Mesenchymal stem cell (in vitro differentiated cells and primary cell): ENCODE results near the gene SNAPC4.
"Not testable (repeated sequence)": the region's sequence is repeated elsewhere in the genome, so short reads cannot be mapped to it uniquely, and the experiment has no call there.

Source experiments
- DNase-seq: peaks from one replicate; pipeline ENCODE4 v3.0.0-alpha.2; 2013
- H2AFZ ChIP-seq: one replicate; pipeline ENCODE4 v1.6.1; 2013; ENCODE audit warnings: low read depth, mild to moderate bottlenecking, control low read depth, inconsistent platforms, low read length, moderate library complexity
- H2AK5ac ChIP-seq: 2 replicates; pipeline ENCODE4 v1.6.1; 2013; ENCODE audit warnings: low read length, moderate library complexity, mild to moderate bottlenecking, inconsistent platforms; ENCODE audit not compliant: severe bottlenecking
- H2BK120ac ChIP-seq: one replicate; pipeline ENCODE4 v1.6.1; 2013; ENCODE audit warnings: low read depth, mild to moderate bottlenecking, inconsistent platforms, low read length, moderate library complexity
- H2BK12ac ChIP-seq, 2 experiments: one replicate each; pipeline ENCODE4 v1.6.1; 2013; ENCODE audit warnings: inconsistent platforms in 2 of 2, low read length in 2 of 2, mild to moderate bottlenecking in 2 of 2, moderate library complexity in 2 of 2, control low read depth in 1 of 2
- H2BK15ac ChIP-seq: one replicate; pipeline ENCODE4 v1.6.1; 2013; ENCODE audit warnings: mild to moderate bottlenecking, low read depth, inconsistent platforms; ENCODE audit not compliant: poor library complexity, severe bottlenecking
- H2BK5ac ChIP-seq: 2 replicates; pipeline ENCODE4 v1.6.1; 2013; ENCODE audit warnings: low read depth, mild to moderate bottlenecking, low read length, control low read depth, inconsistent platforms; ENCODE audit not compliant: poor library complexity, severe bottlenecking
- H3K14ac ChIP-seq, 2 experiments: one replicate each; pipeline ENCODE4 v1.6.1; 2013; ENCODE audit warnings: inconsistent platforms in 2 of 2, low read length in 2 of 2, control low read depth in 1 of 2, mild to moderate bottlenecking in 1 of 2, moderate library complexity in 1 of 2
- H3K18ac ChIP-seq, 2 experiments: one replicate each; pipeline ENCODE4 v1.6.1; 2013; ENCODE audit warnings: inconsistent platforms in 2 of 2, low read length in 2 of 2, control low read depth in 1 of 2, low read depth in 1 of 2, mild to moderate bottlenecking in 1 of 2
- H3K23ac ChIP-seq, 2 experiments: one replicate each; pipeline ENCODE4 v1.6.1; 2013; ENCODE audit warnings: inconsistent platforms in 2 of 2, low read length in 2 of 2, mild to moderate bottlenecking in 2 of 2, moderate library complexity in 2 of 2, control low read depth in 1 of 2
- H3K27ac ChIP-seq: 2 replicates; pipeline ENCODE4 v1.5.1; 2013; ENCODE audit warnings: mild to moderate bottlenecking, moderate library complexity, low read length, control low read depth, inconsistent platforms; ENCODE audit not compliant: poor library complexity, severe bottlenecking
- H3K27me3 ChIP-seq, 2 experiments: 2 replicates each; pipeline versions ENCODE4 v1.6.1 to v1.7.0; 2013; ENCODE audit warnings: low read length in 2 of 2, mild to moderate bottlenecking in 2 of 2, moderate library complexity in 2 of 2, control low read depth in 1 of 2, inconsistent platforms in 1 of 2; ENCODE audit not compliant: control insufficient read depth in 1 of 2, insufficient read depth in 1 of 2
- H3K36me3 ChIP-seq, 2 experiments: 2 replicates each; pipeline versions ENCODE4 v1.6.1 to v1.7.0; 2013; ENCODE audit warnings: low read length in 2 of 2, control low read depth in 1 of 2, inconsistent platforms in 1 of 2, low read depth in 1 of 2, mild to moderate bottlenecking in 1 of 2; ENCODE audit not compliant: insufficient read depth in 2 of 2, control insufficient read depth in 1 of 2
- H3K4ac ChIP-seq, 2 experiments: one replicate each; pipeline ENCODE4 v1.6.1; 2013; ENCODE audit warnings: inconsistent platforms in 2 of 2, low read length in 2 of 2, mild to moderate bottlenecking in 2 of 2, moderate library complexity in 2 of 2, control low read depth in 1 of 2, low read depth in 1 of 2
- H3K4me1 ChIP-seq: 2 replicates; pipeline ENCODE4 v1.6.1; 2013; ENCODE audit warnings: low read depth, low read length, control low read depth; ENCODE audit not compliant: control insufficient read depth, insufficient read depth
- H3K4me2 ChIP-seq: 2 replicates; pipeline ENCODE4 v1.6.1; 2013; ENCODE audit warnings: low read length, mild to moderate bottlenecking, inconsistent platforms; ENCODE audit not compliant: poor library complexity, severe bottlenecking
- H3K4me3 ChIP-seq, 2 experiments: 2 replicates each; pipeline versions ENCODE4 v1.5.1 to v1.7.0; 2013; ENCODE audit warnings: low read length in 2 of 2, mild to moderate bottlenecking in 2 of 2, control low read depth in 1 of 2, low read depth in 1 of 2; ENCODE audit not compliant: insufficient read depth in 1 of 2
- H3K79me1 ChIP-seq: replicated peaks from 2 replicates; pipeline ENCODE4 v1.6.1; 2013; ENCODE audit warnings: mild to moderate bottlenecking, control low read depth, low read length, inconsistent platforms; ENCODE audit not compliant: poor library complexity, severe bottlenecking
- H3K9ac ChIP-seq: 2 replicates; pipeline ENCODE4 v1.7.0; 2013; ENCODE audit warnings: mild to moderate bottlenecking, low read length, moderate library complexity
- H3K9me3 ChIP-seq: 2 replicates; pipeline ENCODE4 v1.7.0; 2013; ENCODE audit warnings: mild to moderate bottlenecking, low read length; ENCODE audit not compliant: control insufficient read depth
- H4K8ac ChIP-seq: one replicate; pipeline ENCODE4 v1.6.1; 2013; ENCODE audit warnings: inconsistent platforms, mild to moderate bottlenecking, low read length, moderate library complexity
- H4K91ac ChIP-seq: one replicate; pipeline ENCODE4 v1.6.1; 2013; ENCODE audit warnings: mild to moderate bottlenecking, low read length, inconsistent platforms
- WGBS: methylation state at CpG from one replicate; pipeline ENCODE4 v1.1.7; 2013; ENCODE audit warnings: mixed read lengths; 5-methylcytosine and 5-hydroxymethylcytosine counted together

Gene SNAPC4

DNA sequence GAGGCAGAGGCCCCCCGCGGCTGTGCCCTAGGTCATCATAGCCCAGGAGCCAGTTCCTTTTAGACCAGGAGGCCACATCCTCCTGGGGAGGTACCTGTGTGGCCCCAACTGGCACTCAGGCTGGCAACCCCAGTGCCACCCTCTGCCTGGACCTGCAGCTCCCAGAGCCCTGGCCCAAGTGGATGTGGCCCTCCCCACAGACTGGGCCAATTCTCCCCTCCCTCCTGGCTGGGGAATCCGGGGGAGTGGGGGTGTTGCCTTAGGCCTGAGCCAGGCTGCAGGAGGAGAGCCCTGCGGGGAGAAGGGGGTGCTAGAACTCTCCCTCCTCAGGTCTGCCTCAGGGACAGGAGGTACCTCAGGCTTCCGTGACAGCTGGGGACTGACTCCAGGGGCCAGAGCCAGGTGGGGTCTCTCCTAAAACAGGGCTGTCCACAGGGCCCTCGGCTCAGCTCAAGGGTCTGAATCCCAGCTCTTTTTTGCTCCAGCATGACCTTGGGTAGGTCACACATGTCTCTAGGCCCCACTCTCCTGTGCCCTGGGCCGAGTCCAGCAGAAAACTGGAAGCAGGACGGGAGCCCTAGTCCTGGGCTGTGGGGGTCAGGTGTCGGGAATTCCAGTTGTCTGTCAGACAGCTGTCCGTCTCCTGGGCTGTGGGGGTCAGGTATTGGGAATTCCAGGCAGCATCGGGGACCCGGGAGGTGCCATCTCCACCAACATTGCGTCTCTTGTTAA is 46.0 kb downstream of the SNAPC4 start:
- no peak overlapping the region for H3K9ac ChIP-seq
- no peaks in the 10 kb centered on the region for H3K9me3 ChIP-seq
- H3K4ac ChIP-seq = no peak overlapping the region
- H2BK5ac ChIP-seq = no peak overlapping the region
- no peak overlapping the region for H2AFZ ChIP-seq
- no peak overlapping the region for H2BK120ac ChIP-seq
- peaks cover 17 to 72% of the 10 kb centered on the region in 2 experiments for H3K36me3 ChIP-seq
- no peak overlapping the region for H3K18ac ChIP-seq
- H3K14ac ChIP-seq = no peak overlapping the region
- no peak overlapping the region for H3K4me3 ChIP-seq
- no peak overlapping the region for H3K4me2 ChIP-seq
- H4K91ac ChIP-seq = no peak overlapping the region
- H4K8ac ChIP-seq = no peak overlapping the region
- H3K27ac ChIP-seq = no peak overlapping the region
- H3K4me1 ChIP-seq = peaks cover 41% of the 10 kb centered on the region
- DNase-seq = no peak
- no peak overlapping the region for H2AK5ac ChIP-seq
- H3K27me3 ChIP-seq = no peaks in the 10 kb centered on the region
- no peak overlapping the region for H2BK12ac ChIP-seq
- 94% methylated on average over 13 of the region's 13 CpGs for WGBS
- H2BK15ac ChIP-seq = no peak overlapping the region
- H3K79me1 ChIP-seq = no peaks in the 10 kb centered on the region
- H3K23ac ChIP-seq = no peak overlapping the region

DNA sequence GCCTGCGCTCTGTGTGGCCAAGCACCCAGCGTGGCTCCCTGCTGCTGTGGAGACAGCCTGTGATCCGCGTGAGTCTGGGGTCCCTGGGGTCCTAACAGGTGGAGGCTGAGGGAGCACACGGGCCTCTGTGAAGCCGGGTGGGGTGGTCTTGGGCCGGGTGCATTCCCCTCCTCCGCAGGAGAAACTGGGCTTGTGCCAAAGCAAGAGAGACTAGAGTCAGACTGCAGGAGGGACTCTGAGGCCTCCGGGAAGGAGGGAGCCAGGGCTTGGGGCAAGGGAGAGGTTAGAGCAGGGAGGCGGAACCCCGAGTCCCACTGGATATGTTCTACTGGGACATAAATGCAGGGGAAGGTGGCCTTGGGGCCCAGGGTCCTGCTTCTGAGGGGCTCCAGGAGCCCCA is 46.9 kb downstream of the SNAPC4 start:
- Histone ChIP-seq H3K14ac (no peak overlapping the region), H2AFZ (no peak overlapping the region), H3K27me3 (no peaks in the 10 kb centered on the region), H3K9me3 (no peaks in the 10 kb centered on the region), H3K4me3 (no peak overlapping the region), H4K8ac (no peak overlapping the region), H3K4ac (no peak overlapping the region), H3K9ac (no peak overlapping the region), H2BK12ac (no peak overlapping the region), H3K18ac (no peak overlapping the region), H3K79me1 (no peaks in the 10 kb centered on the region), H2AK5ac (no peak overlapping the region), H3K36me3 (peaks cover 16 to 72% of the 10 kb centered on the region in 2 experiments), H2BK5ac (no peak overlapping the region), H3K27ac (no peak overlapping the region), H2BK120ac (no peak overlapping the region), H4K91ac (no peak overlapping the region), H2BK15ac (no peak overlapping the region), H3K4me1 (peaks cover 41% of the 10 kb centered on the region), H3K23ac (no peak overlapping the region), H3K4me2 (no peak overlapping the region)
- WGBS = 93% methylated on average over 11 of the region's 11 CpGs
- DNase-seq = no peak

DNA sequence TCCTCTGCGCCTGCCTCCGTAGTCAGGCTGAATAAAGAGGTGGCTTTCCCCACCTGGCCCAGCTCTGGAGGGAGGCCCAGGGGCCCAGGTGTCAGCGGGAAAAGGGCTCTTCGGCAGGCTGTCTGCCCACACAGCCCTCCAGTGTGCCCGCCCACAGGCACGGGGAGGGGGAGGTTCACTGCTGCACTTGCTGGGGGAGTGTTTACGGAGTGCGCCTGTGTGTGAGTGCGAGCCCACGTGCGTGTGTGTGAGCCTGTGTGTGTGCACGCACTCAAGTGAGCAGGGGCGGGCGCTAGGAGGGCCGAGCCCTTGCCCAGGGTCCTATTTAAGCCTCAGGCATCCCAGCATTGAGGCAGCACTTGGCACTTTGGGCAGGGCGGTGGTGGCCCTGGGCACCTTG is 47.3 kb downstream of the SNAPC4 start:
- Histone ChIP-seq H3K9ac (no peak overlapping the region), H3K4me3 (no peak overlapping the region), H2BK15ac (no peak overlapping the region), H2BK12ac (no peak overlapping the region), H4K91ac (no peak overlapping the region), H3K27me3 (no peaks in the 10 kb centered on the region), H2AK5ac (no peak overlapping the region), H2BK5ac (no peak overlapping the region), H3K4ac (no peak overlapping the region), H3K18ac (no peak overlapping the region), H3K4me1 (peaks cover 40% of the 10 kb centered on the region), H3K9me3 (no peaks in the 10 kb centered on the region), H3K27ac (no peak overlapping the region), H2AFZ (no peak overlapping the region), H3K4me2 (no peak overlapping the region), H3K14ac (peak overlapping the region in 1 of 2 experiments; percentile 36), H4K8ac (no peak overlapping the region), H2BK120ac (no peak overlapping the region), H3K23ac (no peak overlapping the region), H3K36me3 (peaks cover 16 to 69% of the 10 kb centered on the region in 2 experiments), H3K79me1 (no peaks in the 10 kb centered on the region)
- DNase-seq = no peak
- 83% methylated on average over 16 of the region's 16 CpGs for WGBS

DNA sequence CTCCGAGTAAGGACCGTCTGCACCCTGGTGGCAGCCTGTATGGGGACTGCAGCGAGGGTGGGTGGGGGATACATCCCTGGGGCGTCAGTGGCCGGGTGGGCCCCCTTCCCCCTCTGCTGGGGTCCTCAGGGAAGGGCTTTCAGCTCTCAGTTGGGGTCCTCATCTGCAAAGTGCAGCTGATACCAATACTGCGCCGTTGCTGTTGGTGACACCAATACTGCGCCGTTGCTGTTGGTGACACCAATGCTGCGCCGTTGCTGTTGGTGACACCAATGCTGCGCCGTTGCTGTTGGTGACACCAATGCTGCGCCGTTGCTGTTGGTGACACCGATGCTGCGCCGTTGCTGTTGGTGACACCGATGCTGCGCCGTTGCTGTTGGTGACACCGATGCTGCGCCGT is 48.1 kb downstream of the SNAPC4 start:
- H4K8ac ChIP-seq, H2BK120ac ChIP-seq, H3K4me3 ChIP-seq, H3K23ac ChIP-seq, H3K9me3 ChIP-seq, H3K9ac ChIP-seq, H3K27ac ChIP-seq, H3K4ac ChIP-seq, DNase-seq, H3K27me3 ChIP-seq, H3K4me2 ChIP-seq, H2BK5ac ChIP-seq, H4K91ac ChIP-seq, H3K79me1 ChIP-seq, H3K18ac ChIP-seq, H2AK5ac ChIP-seq, H2BK12ac ChIP-seq, H2AFZ ChIP-seq, H3K14ac ChIP-seq, H2BK15ac ChIP-seq: not testable (repeated sequence)
- 95% methylated on average over 12 of the region's 24 CpGs for WGBS
- peaks cover 38% of the 10 kb centered on the region for H3K4me1 ChIP-seq
- peaks cover 13 to 61% of the 10 kb centered on the region in 2 experiments for H3K36me3 ChIP-seq
